Skeletal muscle satellite cell (primary cell): ENCODE measurements around the gene RABGAP1L.
"Not testable (repeated sequence)": the region's sequence is repeated elsewhere in the genome, so short reads cannot be mapped to it uniquely, and the experiment has no call there.

Experiments
- H3K27me3 ChIP-seq: 2 replicates; pipeline ENCODE4 v1.7.0; 2013; ENCODE audit warnings: low read length; ENCODE audit not compliant: control insufficient read depth, insufficient read depth
- H3K36me3 ChIP-seq: 2 replicates; pipeline ENCODE4 v1.7.0; 2013; ENCODE audit warnings: mild to moderate bottlenecking, control low read depth, low read length; ENCODE audit not compliant: insufficient read depth
- H3K4me1 ChIP-seq: 2 replicates; pipeline ENCODE4 v1.7.0; 2013; ENCODE audit warnings: low read length; ENCODE audit not compliant: control insufficient read depth, insufficient read depth
- H3K4me2 ChIP-seq: 2 replicates; pipeline ENCODE4 v1.7.0; 2013; ENCODE audit warnings: mild to moderate bottlenecking, low read length
- H3K4me3 ChIP-seq: 2 replicates; pipeline ENCODE4 v1.7.0; 2013; ENCODE audit warnings: low read length
- H3K9ac ChIP-seq: 2 replicates; pipeline ENCODE4 v1.7.0; 2013; ENCODE audit warnings: mild to moderate bottlenecking, low read depth, low read length, moderate library complexity
- H3K9me3 ChIP-seq: replicated peaks from 2 replicates; pipeline ENCODE4 v1.7.0; 2013; ENCODE audit warnings: mild to moderate bottlenecking, control low read depth, low read length

Gene RABGAP1L

GRCh38 chr1:174543421-174543820 lies 384.1 kb downstream of the RABGAP1L start:
- not testable (repeated sequence) for H3K9me3 ChIP-seq, H3K4me3 ChIP-seq, H3K9ac ChIP-seq, H3K36me3 ChIP-seq, H3K27me3 ChIP-seq, H3K4me2 ChIP-seq, H3K4me1 ChIP-seq

- Histone ChIP-seq H3K4me3 (no peak overlapping the region), H3K4me2 (no peak overlapping the region), H3K9me3 (no peaks in the 10 kb centered on the region), H3K36me3 (no peaks in the 10 kb centered on the region), H3K4me1 (no peaks in the 10 kb centered on the region), H3K9ac (no peak overlapping the region), H3K27me3 (no peaks in the 10 kb centered on the region)
These were observed 391.0 kb downstream of the RABGAP1L start for GRCh38 chr1:174550296-174550695.

GRCh38 chr1:174556392-174556791 lies 397.1 kb downstream of the RABGAP1L start:
- Histone ChIP-seq H3K4me2 (no peak overlapping the region), H3K4me1 (peaks cover 4% of the 10 kb centered on the region), H3K4me3 (no peak overlapping the region), H3K9ac (no peak overlapping the region), H3K36me3 (no peaks in the 10 kb centered on the region), H3K27me3 (no peaks in the 10 kb centered on the region), H3K9me3 (no peaks in the 10 kb centered on the region)

GRCh38 chr1:174568551-174568950 lies 409.2 kb downstream of the RABGAP1L start:
- H3K4me1 ChIP-seq: no peaks in the 10 kb centered on the region
- H3K4me2 ChIP-seq: no peak overlapping the region
- no peak overlapping the region for H3K4me3 ChIP-seq
- no peaks in the 10 kb centered on the region for H3K27me3 ChIP-seq
- H3K9ac ChIP-seq: no peak overlapping the region
- H3K36me3 ChIP-seq: no peaks in the 10 kb centered on the region
- H3K9me3 ChIP-seq: no peaks in the 10 kb centered on the region

GRCh38 chr1:174569240-174569639 lies 409.9 kb downstream of the RABGAP1L start:
- no peaks in the 10 kb centered on the region for H3K9me3 ChIP-seq
- H3K36me3 ChIP-seq: no peaks in the 10 kb centered on the region
- no peak overlapping the region for H3K9ac ChIP-seq
- no peak overlapping the region for H3K4me3 ChIP-seq
- H3K27me3 ChIP-seq: no peaks in the 10 kb centered on the region
- no peaks in the 10 kb centered on the region for H3K4me1 ChIP-seq
- no peak overlapping the region for H3K4me2 ChIP-seq

GRCh38 chr1:174572771-174573170 lies 413.5 kb downstream of the RABGAP1L start:
- Histone ChIP-seq H3K27me3 (no peaks in the 10 kb centered on the region), H3K9me3 (no peaks in the 10 kb centered on the region), H3K4me3 (no peak overlapping the region), H3K36me3 (no peaks in the 10 kb centered on the region), H3K9ac (no peak overlapping the region), H3K4me2 (no peak overlapping the region), H3K4me1 (no peaks in the 10 kb centered on the region)

GRCh38 chr1:174576120-174576519 lies 416.8 kb downstream of the RABGAP1L start:
- not testable (repeated sequence) for H3K9me3 ChIP-seq, H3K36me3 ChIP-seq, H3K9ac ChIP-seq, H3K4me3 ChIP-seq, H3K4me1 ChIP-seq, H3K27me3 ChIP-seq, H3K4me2 ChIP-seq

- Histone ChIP-seq H3K4me2 (no peak overlapping the region), H3K4me1 (no peaks in the 10 kb centered on the region), H3K9me3 (no peaks in the 10 kb centered on the region), H3K9ac (no peak overlapping the region), H3K36me3 (no peaks in the 10 kb centered on the region), H3K4me3 (no peak overlapping the region), H3K27me3 (no peaks in the 10 kb centered on the region)
These were observed 418.4 kb downstream of the RABGAP1L start for GRCh38 chr1:174577681-174578080.

GRCh38 chr1:174580801-174581200 lies 421.5 kb downstream of the RABGAP1L start:
- H3K4me3 ChIP-seq: no peak overlapping the region
- H3K4me1 ChIP-seq: no peaks in the 10 kb centered on the region
- no peak overlapping the region for H3K9ac ChIP-seq
- no peaks in the 10 kb centered on the region for H3K36me3 ChIP-seq
- H3K9me3 ChIP-seq: no peaks in the 10 kb centered on the region
- no peak overlapping the region for H3K4me2 ChIP-seq
- no peaks in the 10 kb centered on the region for H3K27me3 ChIP-seq

- no peak overlapping the region for H3K4me3 ChIP-seq
These were observed 424.0 kb downstream of the RABGAP1L start for GRCh38 chr1:174583316-174583715.

GRCh38 chr1:174584071-174584470 lies 424.8 kb downstream of the RABGAP1L start:
- no peaks in the 10 kb centered on the region for H3K36me3 ChIP-seq
- no peaks in the 10 kb centered on the region for H3K4me1 ChIP-seq
- no peak overlapping the region for H3K9ac ChIP-seq
- H3K9me3 ChIP-seq: no peaks in the 10 kb centered on the region
- no peaks in the 10 kb centered on the region for H3K27me3 ChIP-seq
- no peak overlapping the region for H3K4me3 ChIP-seq
- H3K4me2 ChIP-seq: no peak overlapping the region

More at GRCh38 chr1:174583316-174583715, 424.0 kb downstream of the RABGAP1L start:
- Histone ChIP-seq H3K4me2 (no peak overlapping the region), H3K36me3 (no peaks in the 10 kb centered on the region), H3K27me3 (no peaks in the 10 kb centered on the region), H3K4me1 (no peaks in the 10 kb centered on the region), H3K9ac (no peak overlapping the region), H3K9me3 (no peaks in the 10 kb centered on the region)

GRCh38 chr1:174588618-174589017 lies 429.3 kb downstream of the RABGAP1L start:
- not testable (repeated sequence) for H3K4me1 ChIP-seq, H3K4me3 ChIP-seq, H3K36me3 ChIP-seq, H3K9ac ChIP-seq, H3K27me3 ChIP-seq, H3K4me2 ChIP-seq, H3K9me3 ChIP-seq
